Stomach smooth muscle (tissue), 2 donors: Measurements from ENCODE around the gene PPP1R1A.

ENCODE experiments used
- H3K27ac ChIP-seq: one replicate; pipeline ENCODE4 v1.7.0; 2013; ENCODE audit warnings: mild to moderate bottlenecking, low read length, inconsistent platforms
- H3K27me3 ChIP-seq, 2 donors: one replicate each; pipeline ENCODE4 v1.7.0; 2013; ENCODE audit warnings: low read length in 2 of 2; ENCODE audit not compliant: insufficient read depth in 2 of 2, control insufficient read depth in 1 of 2
- H3K36me3 ChIP-seq, 2 donors: one replicate each; pipeline ENCODE4 v1.7.0; 2013; ENCODE audit warnings: low read length in 2 of 2; ENCODE audit not compliant: control insufficient read depth in 2 of 2, insufficient read depth in 2 of 2
- H3K4me1 ChIP-seq: one replicate; pipeline ENCODE4 v1.7.0; 2013; ENCODE audit warnings: low read length; ENCODE audit not compliant: control insufficient read depth, insufficient read depth
- H3K4me3 ChIP-seq, 2 donors: one replicate each; pipeline ENCODE4 v1.7.0; 2013; ENCODE audit warnings: low read length in 2 of 2
- H3K9ac ChIP-seq, 2 donors: one replicate each; pipeline ENCODE4 v1.7.0; 2013; ENCODE audit warnings: low read length in 2 of 2, mild to moderate bottlenecking in 1 of 2
- H3K9me3 ChIP-seq, 2 donors: one replicate each; pipeline ENCODE4 v1.7.0; 2013; ENCODE audit warnings: low read length in 2 of 2; ENCODE audit not compliant: control insufficient read depth in 2 of 2
- donor health status: healthy.
- donor health status: Pancreatic carcinoma.

Gene PPP1R1A

GRCh38 chr12:54560374-54560858 is 28.0 kb downstream of the PPP1R1A start:
- H3K27ac ChIP-seq: peak overlapping the region; percentile 46
- peaks cover 0 to 2% of the 10 kb centered on the region in 2 donors for H3K27me3 ChIP-seq
- peak overlapping the region; percentile 37 to 66 for H3K4me3 ChIP-seq

DNA sequence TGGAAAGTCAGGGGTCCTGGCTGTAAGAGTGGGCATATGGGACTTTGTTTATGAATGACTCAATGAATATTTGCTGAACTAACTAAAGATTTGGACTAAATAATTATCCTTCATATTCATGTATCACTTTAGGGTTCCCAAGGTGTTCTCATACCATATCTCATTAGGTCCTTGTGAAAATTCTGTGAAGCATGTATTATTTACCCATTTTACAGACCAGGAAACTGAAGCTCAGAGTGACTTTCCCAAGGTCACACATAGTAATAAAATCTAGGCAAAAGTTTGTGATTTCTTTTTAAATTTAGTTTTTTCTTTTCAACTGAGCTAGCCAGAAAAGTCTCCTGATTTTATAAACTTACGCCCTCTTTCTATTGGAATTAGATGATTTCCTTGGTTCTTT is 29.7 kb downstream of the PPP1R1A start:
- no peaks in the 10 kb centered on the region for H3K9me3 ChIP-seq
- peaks cover 0 to 4% of the 10 kb centered on the region in 2 donors for H3K27me3 ChIP-seq
- H3K4me1 ChIP-seq: peaks cover 18% of the 10 kb centered on the region
- no peak overlapping the region for H3K4me3 ChIP-seq
- no peak overlapping the region for H3K27ac ChIP-seq
- H3K36me3 ChIP-seq: no peaks in the 10 kb centered on the region
- H3K9ac ChIP-seq: no peak overlapping the region

More at GRCh38 chr12:54560374-54560858, 28.0 kb downstream of the PPP1R1A start:
- Histone ChIP-seq H3K4me1 (peaks cover 32% of the 10 kb centered on the region), H3K9ac (peak overlapping the region; percentile 55 to 58), H3K36me3 (no peaks in the 10 kb centered on the region), H3K9me3 (no peaks in the 10 kb centered on the region)

DNA sequence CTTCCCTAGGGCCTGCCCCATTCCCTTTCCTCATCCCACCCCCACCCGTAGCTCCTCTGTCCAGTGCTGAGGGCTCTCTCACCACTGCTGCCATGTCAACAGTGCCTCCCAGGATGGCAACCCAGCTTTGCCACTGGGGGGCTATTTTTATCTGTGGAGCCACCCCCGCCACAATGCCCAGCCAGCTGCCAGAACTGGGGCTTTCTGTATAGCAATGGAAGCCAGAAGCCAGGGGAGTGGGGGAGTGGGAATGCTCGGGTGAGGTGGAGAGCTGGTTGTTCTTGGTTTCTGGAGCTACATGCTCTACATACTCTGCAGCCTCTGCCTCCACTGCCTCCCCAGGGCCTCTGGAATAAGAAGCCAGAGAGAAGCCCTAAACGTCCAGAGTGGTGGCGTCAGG is 30.1 kb downstream of the PPP1R1A start:
- no peak overlapping the region for H3K9ac ChIP-seq
- H3K27ac ChIP-seq: no peak overlapping the region
- H3K9me3 ChIP-seq: no peaks in the 10 kb centered on the region
- no peaks in the 10 kb centered on the region for H3K36me3 ChIP-seq
- H3K27me3 ChIP-seq: peaks cover 0 to 4% of the 10 kb centered on the region in 2 donors
- peaks cover 15% of the 10 kb centered on the region for H3K4me1 ChIP-seq
- no peak overlapping the region for H3K4me3 ChIP-seq

- Histone ChIP-seq H3K9ac (no peak overlapping the region), H3K4me1 (peaks cover 2% of the 10 kb centered on the region), H3K4me3 (no peak overlapping the region), H3K9me3 (no peaks in the 10 kb centered on the region), H3K36me3 (no peaks in the 10 kb centered on the region), H3K27ac (no peak overlapping the region), H3K27me3 (peaks cover 0 to 5% of the 10 kb centered on the region in 2 donors)
These were observed 32.7 kb downstream of the PPP1R1A start for GRCh38 chr12:54555670-54556257.

DNA sequence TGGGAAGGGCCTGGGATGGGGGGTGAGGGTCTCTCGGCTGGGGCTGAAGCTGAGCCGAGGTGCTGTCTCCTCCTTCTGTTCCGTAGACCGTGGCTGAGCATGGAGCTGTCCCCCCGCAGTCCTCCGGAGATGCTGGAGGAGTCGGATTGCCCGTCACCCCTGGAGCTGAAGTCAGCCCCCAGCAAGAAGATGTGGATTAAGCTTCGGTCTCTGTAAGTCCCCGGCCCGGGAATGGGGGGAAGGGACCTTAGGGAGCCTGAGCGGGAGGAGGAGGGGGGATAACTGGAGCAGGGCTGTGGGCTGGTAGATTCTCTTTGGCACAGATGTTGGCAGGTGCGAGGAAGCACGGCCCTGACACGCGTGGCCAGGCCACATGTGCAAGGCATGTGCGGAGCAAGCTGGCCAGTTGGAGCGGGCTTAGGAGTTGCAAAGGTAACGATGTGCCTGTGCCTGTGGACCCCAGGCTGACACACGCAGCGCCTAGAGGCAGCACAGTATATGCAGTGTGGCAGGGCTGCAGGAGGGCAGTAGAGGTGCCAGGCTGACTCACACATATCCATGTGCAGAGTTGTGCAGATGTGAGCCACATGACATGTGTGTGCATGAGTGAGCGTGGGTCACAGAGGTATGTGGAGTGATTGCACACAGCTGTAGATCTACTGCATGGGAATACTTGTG is 38.5 kb downstream of the PPP1R1A start:
- Histone ChIP-seq H3K36me3 (no peaks in the 10 kb centered on the region), H3K4me1 (peaks cover 16% of the 10 kb centered on the region), H3K4me3 (peak overlapping the region; percentile 62 to 74), H3K27ac (no peak overlapping the region), H3K9me3 (no peaks in the 10 kb centered on the region), H3K27me3 (peaks cover 0 to 9% of the 10 kb centered on the region in 2 donors), H3K9ac (peak overlapping the region in 1 of 2 donors; percentile 29)

- Histone ChIP-seq H3K4me3 (no peak overlapping the region), H3K36me3 (no peaks in the 10 kb centered on the region), H3K27ac (no peak overlapping the region), H3K4me1 (peaks cover 16% of the 10 kb centered on the region), H3K9ac (no peak overlapping the region), H3K27me3 (peaks cover 0 to 7% of the 10 kb centered on the region in 2 donors), H3K9me3 (no peaks in the 10 kb centered on the region)
These were observed 41.9 kb downstream of the PPP1R1A start for GRCh38 chr12:54546511-54546910.

DNA sequence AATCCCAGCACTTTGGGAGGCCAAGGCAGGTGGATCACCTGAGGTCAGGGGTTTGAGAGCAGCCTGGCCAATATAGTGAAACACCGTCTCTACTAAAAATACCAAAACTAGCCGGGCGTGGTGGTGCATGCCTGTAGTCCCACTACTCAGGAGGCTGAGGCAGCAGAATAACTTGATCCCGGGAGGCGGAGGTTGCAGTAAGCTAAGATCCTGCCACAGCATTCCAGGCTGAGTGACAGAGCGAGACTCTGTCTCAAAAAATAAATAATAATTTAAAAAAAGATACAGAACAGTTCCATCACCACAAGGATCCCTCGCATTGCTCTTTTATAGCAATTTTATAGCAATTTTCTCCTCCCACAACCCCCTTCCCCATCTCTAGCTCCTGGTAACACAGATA is 43.7 kb downstream of the PPP1R1A start:
- Histone ChIP-seq H3K27me3 (no peaks in the 10 kb centered on the region), H3K4me3 (no peak overlapping the region), H3K4me1 (peaks cover 4% of the 10 kb centered on the region), H3K36me3 (no peaks in the 10 kb centered on the region), H3K9ac (no peak overlapping the region), H3K27ac (no peak overlapping the region), H3K9me3 (no peaks in the 10 kb centered on the region)

DNA sequence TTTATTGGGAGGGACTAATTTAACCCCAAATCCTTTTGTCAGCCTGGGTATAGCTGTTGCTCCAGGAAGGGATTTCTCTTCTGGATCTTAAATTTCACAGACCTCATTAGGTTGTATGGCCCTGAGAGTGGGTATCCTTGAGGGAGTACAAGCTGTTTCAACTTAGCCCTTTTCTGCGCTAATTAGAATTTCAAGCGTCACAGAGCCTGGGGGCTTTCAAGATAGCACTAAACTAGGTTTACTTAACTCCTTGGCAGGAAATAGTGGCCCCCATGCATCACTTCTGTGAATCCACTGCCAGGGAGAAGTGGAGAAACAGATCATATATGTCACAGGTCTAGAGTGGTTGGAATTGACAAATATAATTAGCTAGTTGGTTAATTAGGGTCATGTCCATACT is 44.9 kb downstream of the PPP1R1A start:
- no peaks in the 10 kb centered on the region for H3K36me3 ChIP-seq
- no peak overlapping the region for H3K9ac ChIP-seq
- H3K9me3 ChIP-seq: no peaks in the 10 kb centered on the region
- H3K4me1 ChIP-seq: no peaks in the 10 kb centered on the region
- no peak overlapping the region for H3K4me3 ChIP-seq
- no peak overlapping the region for H3K27ac ChIP-seq
- no peaks in the 10 kb centered on the region for H3K27me3 ChIP-seq

DNA sequence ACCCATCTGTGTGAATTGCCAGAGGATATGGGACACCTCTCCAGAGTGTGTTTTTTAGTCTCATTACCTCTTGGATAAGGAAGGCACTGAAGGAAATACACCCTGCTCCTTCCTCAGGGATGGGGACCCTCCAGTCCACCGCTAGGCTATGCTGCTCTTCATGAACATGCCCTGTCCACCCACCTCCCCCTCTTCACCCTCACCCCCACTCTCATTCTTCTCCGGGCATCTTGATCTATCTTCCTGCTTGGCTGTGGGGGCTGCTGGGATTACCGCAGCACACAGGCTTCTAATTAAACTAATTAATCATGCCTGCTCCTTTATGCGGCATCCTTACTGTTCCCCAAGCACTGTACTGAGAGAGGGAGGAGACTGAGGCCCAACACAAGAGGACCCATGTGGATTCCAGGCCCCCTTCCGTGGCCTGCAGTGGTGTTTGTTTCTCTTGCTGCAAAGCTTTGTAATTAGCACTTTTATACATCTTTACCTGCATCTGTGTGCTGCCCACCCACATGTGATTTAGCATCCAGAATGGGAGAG is 46.6 kb downstream of the PPP1R1A start:
- no peak overlapping the region for H3K27ac ChIP-seq
- H3K4me1 ChIP-seq: no peaks in the 10 kb centered on the region
- no peaks in the 10 kb centered on the region for H3K27me3 ChIP-seq
- no peaks in the 10 kb centered on the region for H3K36me3 ChIP-seq
- no peaks in the 10 kb centered on the region for H3K9me3 ChIP-seq
- H3K9ac ChIP-seq: no peak overlapping the region
- H3K4me3 ChIP-seq: no peak overlapping the region

- Histone ChIP-seq H3K4me3 (no peak overlapping the region), H3K27me3 (no peaks in the 10 kb centered on the region), H3K9ac (no peak overlapping the region), H3K4me1 (no peaks in the 10 kb centered on the region), H3K9me3 (no peaks in the 10 kb centered on the region), H3K27ac (no peak overlapping the region), H3K36me3 (no peaks in the 10 kb centered on the region)
These were observed 50.2 kb downstream of the PPP1R1A start for GRCh38 chr12:54538136-54538700.
